Lower leg skin (tissue), 3 donors: ENCODE measurements around the gene NRG3.

Experiments
- CTCF ChIP-seq, 3 donors: fragments of 450-650 bp; IDR thresholded peaks; one replicate each; pipeline ENCODE4 v1.5.1; 2016; ENCODE audit warnings: antibody characterized with exemption in 3 of 3, mild to moderate bottlenecking in 3 of 3, moderate library complexity in 2 of 3
- POLR2A ChIP-seq, 2 donors: fragments of 450-650 bp; IDR thresholded peaks; one replicate each; pipeline ENCODE4 v1.6.1; 2016 to 2017; ENCODE audit warnings: antibody characterized with exemption in 2 of 2, mild to moderate bottlenecking in 1 of 2, moderate library complexity in 1 of 2

DNA sequence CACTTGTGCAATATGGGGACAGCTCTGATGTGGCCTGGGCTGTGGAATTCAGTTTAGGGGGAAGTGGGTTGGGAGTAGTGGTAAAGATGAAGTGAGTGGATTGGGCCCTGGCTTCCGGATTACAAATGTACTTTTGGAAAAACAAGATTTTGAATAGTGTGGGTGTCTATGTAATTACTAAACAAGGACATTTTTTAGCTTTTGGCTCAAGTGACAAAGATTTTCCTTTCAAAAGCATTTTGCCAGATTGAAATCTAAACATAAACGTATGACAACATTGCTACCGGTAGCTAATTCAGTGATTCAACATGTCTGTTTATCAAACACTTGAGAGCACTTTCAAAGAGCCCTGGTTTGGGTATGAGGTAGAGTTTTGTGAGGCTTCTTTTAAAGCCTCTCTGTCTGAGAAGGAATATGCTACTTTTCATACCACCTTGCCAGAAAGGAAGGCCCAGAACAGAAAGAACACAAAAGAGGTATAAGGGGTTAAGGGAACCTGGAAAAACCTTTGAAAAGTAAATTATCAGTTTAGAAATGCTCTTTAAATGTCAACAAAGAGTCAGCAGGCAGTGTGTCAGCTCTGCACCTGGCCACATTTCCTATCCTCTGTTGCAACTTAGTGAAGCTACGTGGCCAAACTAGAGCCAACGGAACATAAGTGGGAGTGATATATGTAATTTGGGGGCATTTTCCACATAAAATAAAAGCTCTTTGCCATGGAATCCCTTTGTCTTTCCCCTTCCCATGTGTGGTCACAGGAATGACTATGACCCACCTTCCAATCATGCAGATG lies 516.1 kb downstream of the NRG3 start:
- no peak for TF ChIP-seq CTCF (IDR thresholded peaks at IDR 0.05)
- no peak for TF ChIP-seq POLR2A (IDR thresholded peaks at IDR 0.05)
